Brain pericyte (primary cell): ENCODE results near the gene PIP.
"Not testable (repeated sequence)": the region's sequence is repeated elsewhere in the genome, so short reads cannot be mapped to it uniquely, and the experiment has no call there.

Experiments
- DNase-seq: peaks from one replicate; pipeline ENCODE4 v3.0.0-alpha.2; 2012; ENCODE audit warnings: low read depth, low spot score

PIP gene

GRCh38 chr7:143131781-143132180 lies at the start of gene PIP:
Gene PIP (plus strand): TSS chr7:143132077. CDS start chr7:143132117, 40 bp downstream.
- no peak for DNase-seq

GRCh38 chr7:143085109-143085508 lies 46.8 kb upstream of the PIP start:
- no peak for DNase-seq

- not testable (repeated sequence) for DNase-seq
These were observed 46.3 kb upstream of the PIP start for GRCh38 chr7:143085610-143086009.

- not testable (repeated sequence) for DNase-seq
These were observed 43.2 kb upstream of the PIP start for GRCh38 chr7:143088549-143089231.

- no peak for DNase-seq
These were observed 35.7 kb upstream of the PIP start for GRCh38 chr7:143096146-143096545.

GRCh38 chr7:143099579-143099978 lies 32.3 kb upstream of the PIP start:
- DNase-seq = not testable (repeated sequence)

GRCh38 chr7:143104759-143105158 lies 27.1 kb upstream of the PIP start:
- DNase-seq = no peak

GRCh38 chr7:143108019-143108418 lies 23.9 kb upstream of the PIP start:
- not testable (repeated sequence) for DNase-seq

GRCh38 chr7:143117395-143117794 lies 14.5 kb upstream of the PIP start:
- no peak for DNase-seq

- DNase-seq = no peak
These were observed 11.0 kb upstream of the PIP start for GRCh38 chr7:143120691-143121405.

GRCh38 chr7:143123326-143123725 lies 8.6 kb upstream of the PIP start:
- not testable (repeated sequence) for DNase-seq

GRCh38 chr7:143126146-143126545 lies 5.7 kb upstream of the PIP start:
- DNase-seq = no peak

GRCh38 chr7:143129051-143129450 lies 2.8 kb upstream of the PIP start:
- DNase-seq = no peak

- no peak for DNase-seq
These were observed 2.4 kb upstream of the PIP start for GRCh38 chr7:143129477-143129876.

- no peak for DNase-seq
These were observed 1.3 kb upstream of the PIP start for GRCh38 chr7:143130541-143130940.

GRCh38 chr7:143147070-143147469 lies 15.2 kb downstream of the PIP start:
- DNase-seq = no peak

- DNase-seq = no peak
These were observed 16.2 kb downstream of the PIP start for GRCh38 chr7:143148050-143148449.

GRCh38 chr7:143148651-143149050 lies 16.8 kb downstream of the PIP start:
- no peak for DNase-seq

- not testable (repeated sequence) for DNase-seq
These were observed 18.8 kb downstream of the PIP start for GRCh38 chr7:143150696-143151095.

- not testable (repeated sequence) for DNase-seq
These were observed 26.7 kb downstream of the PIP start for GRCh38 chr7:143158617-143159016.

- DNase-seq = no peak
These were observed 39.8 kb downstream of the PIP start for GRCh38 chr7:143171697-143172096.

- DNase-seq = no peak
These were observed 40.5 kb downstream of the PIP start for GRCh38 chr7:143172354-143172753.

GRCh38 chr7:143176128-143176527 lies 44.3 kb downstream of the PIP start:
- DNase-seq = no peak
